ENCODE results near the gene TMEM229B. TPM values are rescaled to one million over a fixed set of nuclear protein-coding genes. Genes with fewer than 3 reads are reported as not detected.

Gene TMEM229B
- total RNA-seq, 3 donors from 2014 or later (not counting 1 experiment from before 2014, with no cell fraction given), result 28.3 to 51.3 (median 49.9) TPM

GRCh38 chr14:67510121-67510520 lies 21.6 kb upstream of the TMEM229B start:
- no peaks in the 10 kb centered on the region for H3K27me3 ChIP-seq (ENCODE audit: control insufficient read depth, insufficient read depth, low read length)
- H3K4me1 ChIP-seq (ENCODE audit: control insufficient read depth, insufficient read depth, low read length), result peaks cover 13% of the 10 kb centered on the region
- ATAC-seq (no peak), DNase-seq (no peak)
- no peak overlapping the region for H3K4me3 Mint-ChIP-seq
- no peaks in the 10 kb centered on the region for H3K27me3 Mint-ChIP-seq (ENCODE audit: low read depth in 2 of 2)
- no peak overlapping the region for H3K27ac ChIP-seq (ENCODE audit: low read length)
- H3K27ac Mint-ChIP-seq, result peak overlapping the region in 1 of 2 donors; percentile 50
- no peaks in the 10 kb centered on the region for H3K36me3 Mint-ChIP-seq
- TF ChIP-seq, protein P1, sequence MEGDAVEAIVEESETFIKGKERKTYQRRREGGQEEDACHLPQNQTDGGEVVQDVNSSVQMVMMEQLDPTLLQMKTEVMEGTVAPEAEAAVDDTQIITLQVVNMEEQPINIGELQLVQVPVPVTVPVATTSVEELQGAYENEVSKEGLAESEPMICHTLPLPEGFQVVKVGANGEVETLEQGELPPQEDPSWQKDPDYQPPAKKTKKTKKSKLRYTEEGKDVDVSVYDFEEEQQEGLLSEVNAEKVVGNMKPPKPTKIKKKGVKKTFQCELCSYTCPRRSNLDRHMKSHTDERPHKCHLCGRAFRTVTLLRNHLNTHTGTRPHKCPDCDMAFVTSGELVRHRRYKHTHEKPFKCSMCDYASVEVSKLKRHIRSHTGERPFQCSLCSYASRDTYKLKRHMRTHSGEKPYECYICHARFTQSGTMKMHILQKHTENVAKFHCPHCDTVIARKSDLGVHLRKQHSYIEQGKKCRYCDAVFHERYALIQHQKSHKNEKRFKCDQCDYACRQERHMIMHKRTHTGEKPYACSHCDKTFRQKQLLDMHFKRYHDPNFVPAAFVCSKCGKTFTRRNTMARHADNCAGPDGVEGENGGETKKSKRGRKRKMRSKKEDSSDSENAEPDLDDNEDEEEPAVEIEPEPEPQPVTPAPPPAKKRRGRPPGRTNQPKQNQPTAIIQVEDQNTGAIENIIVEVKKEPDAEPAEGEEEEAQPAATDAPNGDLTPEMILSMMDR (IDR thresholded peaks at IDR 0.05), result no peak
- no peaks in the 10 kb centered on the region for H3K9me3 ChIP-seq (ENCODE audit: control insufficient read depth, insufficient read depth, low read length)
- H3K4me3 ChIP-seq (ENCODE audit: low read length), result no peak overlapping the region
- no peaks in the 10 kb centered on the region for H3K36me3 ChIP-seq (ENCODE audit: control insufficient read depth, insufficient read depth, low read length)
- H3K4me1 Mint-ChIP-seq, result peaks cover 25 to 30% of the 10 kb centered on the region in 2 donors
- H3K9me3 Mint-ChIP-seq, result no peaks in the 10 kb centered on the region
- intact Hi-C loops (cut with micrococcal nuclease), result no loop called here
- WGBS (ENCODE audit: insufficient coverage), result 100% methylated on average over 1 of the region's 2 CpGs

GRCh38 chr14:67508956-67509355 lies 20.4 kb upstream of the TMEM229B start:
- 49% methylated on average over 3 of the region's 3 CpGs for WGBS (ENCODE audit: insufficient coverage)
- ATAC-seq (no peak), DNase-seq (no peak)
- H3K27me3 ChIP-seq (ENCODE audit: control insufficient read depth, insufficient read depth, low read length), result no peaks in the 10 kb centered on the region
- no peak overlapping the region for H3K4me3 ChIP-seq (ENCODE audit: low read length)
- no peaks in the 10 kb centered on the region for H3K36me3 Mint-ChIP-seq
- H3K4me3 Mint-ChIP-seq, result no peak overlapping the region
- no peaks in the 10 kb centered on the region for H3K9me3 Mint-ChIP-seq
- no peaks in the 10 kb centered on the region for H3K27me3 Mint-ChIP-seq (ENCODE audit: low read depth in 2 of 2)
- no peak overlapping the region for H3K27ac Mint-ChIP-seq
- no peak overlapping the region for H3K27ac ChIP-seq (ENCODE audit: low read length)
- peaks cover 7% of the 10 kb centered on the region for H3K4me1 ChIP-seq (ENCODE audit: control insufficient read depth, insufficient read depth, low read length)
- intact Hi-C loops (cut with micrococcal nuclease), result no loop called here
- no peaks in the 10 kb centered on the region for H3K9me3 ChIP-seq (ENCODE audit: control insufficient read depth, insufficient read depth, low read length)
- TF ChIP-seq, protein P1 (IDR thresholded peaks at IDR 0.05), result no peak
- no peaks in the 10 kb centered on the region for H3K36me3 ChIP-seq (ENCODE audit: control insufficient read depth, insufficient read depth, low read length)
- peaks cover 16 to 27% of the 10 kb centered on the region in 2 donors for H3K4me1 Mint-ChIP-seq

- no peaks in the 10 kb centered on the region for H3K9me3 ChIP-seq (ENCODE audit: control insufficient read depth, insufficient read depth, low read length)
- H3K27me3 ChIP-seq (ENCODE audit: control insufficient read depth, insufficient read depth, low read length), result no peaks in the 10 kb centered on the region
- 77% methylated on average over 1 of the region's 1 CpG for WGBS (ENCODE audit: insufficient coverage)
- Mint-ChIP-seq H3K27me3 (ENCODE audit: low read depth in 2 of 2) (no peaks in the 10 kb centered on the region), H3K9me3 (no peaks in the 10 kb centered on the region), H3K4me3 (no peak overlapping the region), H3K27ac (no peak overlapping the region), H3K4me1 (peaks cover 2 to 5% of the 10 kb centered on the region in 2 donors), H3K36me3 (no peaks in the 10 kb centered on the region)
- DNase-seq (no peak), ATAC-seq (no peak)
- no peaks in the 10 kb centered on the region for H3K36me3 ChIP-seq (ENCODE audit: control insufficient read depth, insufficient read depth, low read length)
- intact Hi-C loops (cut with micrococcal nuclease), result no loop called here
- H3K4me3 ChIP-seq (ENCODE audit: low read length), result no peak overlapping the region
- H3K4me1 ChIP-seq (ENCODE audit: control insufficient read depth, insufficient read depth, low read length), result no peaks in the 10 kb centered on the region
- TF ChIP-seq, protein P1 (IDR thresholded peaks at IDR 0.05), result no peak
- no peak overlapping the region for H3K27ac ChIP-seq (ENCODE audit: low read length)
Observed at GRCh38 chr14:67505254-67505653, 16.7 kb upstream of the TMEM229B start.

- no peaks in the 10 kb centered on the region for H3K36me3 ChIP-seq (ENCODE audit: control insufficient read depth, insufficient read depth, low read length)
- DNase-seq (no peak), ATAC-seq (no peak)
- no peak overlapping the region for H3K27ac ChIP-seq (ENCODE audit: low read length)
- no peak overlapping the region for H3K4me3 ChIP-seq (ENCODE audit: low read length)
- Mint-ChIP-seq H3K27me3 (ENCODE audit: low read depth in 2 of 2) (no peaks in the 10 kb centered on the region), H3K4me1 (no peaks in the 10 kb centered on the region), H3K4me3 (no peak overlapping the region), H3K27ac (no peak overlapping the region), H3K9me3 (no peaks in the 10 kb centered on the region), H3K36me3 (no peaks in the 10 kb centered on the region)
- H3K27me3 ChIP-seq (ENCODE audit: control insufficient read depth, insufficient read depth, low read length), result no peaks in the 10 kb centered on the region
- 91% methylated on average over 7 of the region's 7 CpGs for WGBS (ENCODE audit: insufficient coverage)
- H3K9me3 ChIP-seq (ENCODE audit: control insufficient read depth, insufficient read depth, low read length), result no peaks in the 10 kb centered on the region
- H3K4me1 ChIP-seq (ENCODE audit: control insufficient read depth, insufficient read depth, low read length), result no peaks in the 10 kb centered on the region
- TF ChIP-seq, protein P1 (IDR thresholded peaks at IDR 0.05), result no peak
- intact Hi-C loops (cut with micrococcal nuclease), result no loop called here
Observed at GRCh38 chr14:67503331-67503730, 14.8 kb upstream of the TMEM229B start.

Measured in natural killer cell (primary cell).